HG02798 (cell line): ENCODE measurements around the gene TRAF7.
A peak's percentile ranks its signal among the peaks of the same experiment; 100 is the strongest.
"Not testable (repeated sequence)": the region's sequence is repeated elsewhere in the genome, so short reads cannot be mapped to it uniquely, and the experiment has no call there.

Source experiments
- ATAC-seq: cut with Tn5 transposase; IDR thresholded peaks from one replicate; pipeline ENCODE4 v1.9.1; 2021; ENCODE audit warnings: mild to moderate bottlenecking; ENCODE audit not compliant: unreplicated experiment, poor library complexity

The TRAF7 gene

GRCh38 chr16:2121853-2122252, 33.7 kb upstream of the TRAF7 start:
- ATAC-seq, result no peak

GRCh38 chr16:2122429-2122828, 33.2 kb upstream of the TRAF7 start:
- no peak for ATAC-seq

GRCh38 chr16:2122934-2123683, 32.5 kb upstream of the TRAF7 start:
- not testable (repeated sequence) for ATAC-seq

GRCh38 chr16:2123706-2124376, 31.7 kb upstream of the TRAF7 start:
- not testable (repeated sequence) for ATAC-seq

- ATAC-seq, result not testable (repeated sequence)
Observed at GRCh38 chr16:2124377-2124693, 31.2 kb upstream of the TRAF7 start.

GRCh38 chr16:2124694-2125444, 30.7 kb upstream of the TRAF7 start:
- not testable (repeated sequence) for ATAC-seq

- not testable (repeated sequence) for ATAC-seq
Observed at GRCh38 chr16:2125609-2126008, 30.0 kb upstream of the TRAF7 start.

- ATAC-seq, result not testable (repeated sequence)
Observed at GRCh38 chr16:2126161-2126743, 29.3 kb upstream of the TRAF7 start.

- ATAC-seq, result not testable (repeated sequence)
Observed at GRCh38 chr16:2126928-2127556, 28.5 kb upstream of the TRAF7 start.

GRCh38 chr16:2127630-2128280, 27.8 kb upstream of the TRAF7 start:
- not testable (repeated sequence) for ATAC-seq

- not testable (repeated sequence) for ATAC-seq
Observed at GRCh38 chr16:2129251-2129650, 26.3 kb upstream of the TRAF7 start.

GRCh38 chr16:2129890-2130447, 25.6 kb upstream of the TRAF7 start:
- not testable (repeated sequence) for ATAC-seq

GRCh38 chr16:2133797-2134196, 21.8 kb upstream of the TRAF7 start:
- not testable (repeated sequence) for ATAC-seq

GRCh38 chr16:2135071-2135470, 20.5 kb upstream of the TRAF7 start:
- not testable (repeated sequence) for ATAC-seq

- ATAC-seq, result peak; percentile 62
Observed at GRCh38 chr16:2135770-2136490, 19.7 kb upstream of the TRAF7 start, which contains the start of gene PKD1. Gene PKD1 (minus strand): TSS chr16:2135898. CDS start chr16:2135689, 209 bp downstream.

GRCh38 chr16:2142942-2143877, 12.4 kb upstream of the TRAF7 start:
- ATAC-seq, result no peak

GRCh38 chr16:2143878-2144485, 11.6 kb upstream of the TRAF7 start:
- no peak for ATAC-seq
